Omental fat pad (tissue), 4 donors: ENCODE results near the gene SBK3. TPM values are rescaled to one million over a fixed set of nuclear protein-coding genes. Genes with fewer than 3 reads are reported as not detected.
A peak's percentile ranks its signal among the peaks of the same experiment; 100 is the strongest.
"Not testable (repeated sequence)": the region's sequence is repeated elsewhere in the genome, so short reads cannot be mapped to it uniquely, and the experiment has no call there.

Experiments used
- ATAC-seq: fragments of 150-250 bp; one replicate; pipeline ENCODE4 v1.9.1; 2016; ENCODE audit warnings: mild to moderate bottlenecking, moderate library complexity; ENCODE audit not compliant: low FRiP score
- DNase-seq: peaks from one replicate; pipeline ENCODE4 v3.0.0-alpha.2; 2019; ENCODE audit warnings: low spot score
- total RNA-seq, 4 donors: library from RNA; depleted of rRNA; stranded (reverse); fragments of >200 nt; gene quantifications; one replicate each; pipeline ENCODE4 v1.1.0, GENCODE V29; 2016
- TF ChIP-seq, protein P1 (sequence below), 3 donors: fragments of 450-650 bp; IDR thresholded peaks; one replicate each; pipeline ENCODE4 v1.5.1; 2016 to 2017; ENCODE audit warnings: antibody characterized with exemption in 3 of 3, mild to moderate bottlenecking in 3 of 3, moderate library complexity in 2 of 3

Gene SBK3
- total RNA-seq, 4 donors from 2014 or later: 0.36 to 1.5 (median 0.79) TPM; not detected in 1

DNA sequence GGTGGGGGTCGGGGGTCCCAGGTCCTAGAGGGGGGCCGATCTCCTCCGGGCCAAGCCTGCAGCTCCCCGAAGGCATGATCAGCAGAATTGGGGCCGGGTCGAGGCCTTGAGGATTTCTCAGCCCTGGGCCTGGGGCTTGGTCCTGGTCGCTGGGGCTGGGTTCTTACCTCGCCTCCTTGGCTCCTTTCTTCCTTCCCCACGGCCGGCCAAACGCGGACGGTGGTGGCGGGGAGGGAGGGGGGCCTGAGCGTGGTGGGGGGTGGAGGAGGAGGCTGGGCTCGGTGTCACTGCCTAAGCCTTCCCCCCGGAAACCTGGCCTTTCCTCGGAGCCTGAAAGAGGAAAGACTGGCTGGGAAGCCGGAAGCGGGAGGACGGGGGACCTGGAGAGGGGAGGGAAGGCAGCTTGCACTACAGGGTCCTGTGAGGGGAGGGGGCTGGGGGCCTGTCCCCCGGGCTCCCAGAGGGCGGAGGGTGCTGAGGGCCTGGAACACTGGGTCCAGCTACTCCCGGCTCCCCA lies 35.3 kb upstream of the SBK3 start, which contains the start of gene ZNF579:
TSS of gene ZNF579 (minus strand) at position 221 of the 517 bp plus-strand sequence. CDS start 1,209 bp downstream, outside the sequence.
- TF ChIP-seq, protein P1, sequence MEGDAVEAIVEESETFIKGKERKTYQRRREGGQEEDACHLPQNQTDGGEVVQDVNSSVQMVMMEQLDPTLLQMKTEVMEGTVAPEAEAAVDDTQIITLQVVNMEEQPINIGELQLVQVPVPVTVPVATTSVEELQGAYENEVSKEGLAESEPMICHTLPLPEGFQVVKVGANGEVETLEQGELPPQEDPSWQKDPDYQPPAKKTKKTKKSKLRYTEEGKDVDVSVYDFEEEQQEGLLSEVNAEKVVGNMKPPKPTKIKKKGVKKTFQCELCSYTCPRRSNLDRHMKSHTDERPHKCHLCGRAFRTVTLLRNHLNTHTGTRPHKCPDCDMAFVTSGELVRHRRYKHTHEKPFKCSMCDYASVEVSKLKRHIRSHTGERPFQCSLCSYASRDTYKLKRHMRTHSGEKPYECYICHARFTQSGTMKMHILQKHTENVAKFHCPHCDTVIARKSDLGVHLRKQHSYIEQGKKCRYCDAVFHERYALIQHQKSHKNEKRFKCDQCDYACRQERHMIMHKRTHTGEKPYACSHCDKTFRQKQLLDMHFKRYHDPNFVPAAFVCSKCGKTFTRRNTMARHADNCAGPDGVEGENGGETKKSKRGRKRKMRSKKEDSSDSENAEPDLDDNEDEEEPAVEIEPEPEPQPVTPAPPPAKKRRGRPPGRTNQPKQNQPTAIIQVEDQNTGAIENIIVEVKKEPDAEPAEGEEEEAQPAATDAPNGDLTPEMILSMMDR (IDR thresholded peaks at IDR 0.05): no peak
- DNase-seq: peak; percentile 56

DNA sequence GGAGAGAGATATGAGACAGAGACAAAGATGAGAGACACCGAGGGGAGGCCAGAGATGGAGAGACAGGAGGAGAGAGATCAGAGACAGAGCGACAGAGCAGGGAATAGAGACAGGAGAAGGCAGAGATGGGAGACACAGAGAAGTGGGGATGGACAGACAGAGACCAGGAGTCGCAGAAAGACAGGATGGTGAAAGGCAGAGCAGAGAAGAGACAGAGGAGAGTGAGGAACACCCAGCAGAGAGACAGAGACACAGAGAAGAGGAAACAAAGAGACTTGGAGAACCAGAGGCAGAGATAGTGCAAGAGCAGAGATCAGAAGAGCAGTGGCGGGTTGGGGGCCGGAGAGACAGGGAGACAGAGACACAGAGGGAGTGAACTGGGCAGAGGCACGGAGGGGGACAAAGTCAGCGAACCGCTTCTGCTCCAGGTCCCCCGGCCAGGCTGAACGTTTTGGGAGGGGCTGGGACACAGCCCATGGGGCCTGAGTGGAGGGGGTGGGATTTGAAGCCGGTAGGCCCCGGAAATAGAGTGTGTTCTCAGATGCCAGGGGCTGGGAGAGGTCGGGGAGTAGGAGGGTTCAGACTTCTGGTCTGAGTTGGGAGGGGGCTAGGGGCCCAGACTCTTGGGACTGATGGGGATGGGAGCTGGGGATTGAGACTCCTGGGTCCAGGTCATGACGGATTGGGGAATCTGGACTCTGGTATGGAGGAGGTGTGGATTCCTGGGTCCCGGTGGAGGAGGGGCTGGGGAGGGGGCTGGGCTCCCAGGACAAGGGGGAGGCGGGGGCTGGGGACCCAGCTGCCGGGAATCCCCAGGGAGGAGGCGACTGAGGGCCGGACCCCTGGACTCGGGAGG lies 34.7 kb upstream of the SBK3 start:
- ATAC-seq (peak; percentile 41), DNase-seq (no peak)

More for the DNA sequence above, 35.3 kb upstream of the SBK3 start, which contains the start of gene ZNF579:
- ATAC-seq: peak; percentile 74

DNA sequence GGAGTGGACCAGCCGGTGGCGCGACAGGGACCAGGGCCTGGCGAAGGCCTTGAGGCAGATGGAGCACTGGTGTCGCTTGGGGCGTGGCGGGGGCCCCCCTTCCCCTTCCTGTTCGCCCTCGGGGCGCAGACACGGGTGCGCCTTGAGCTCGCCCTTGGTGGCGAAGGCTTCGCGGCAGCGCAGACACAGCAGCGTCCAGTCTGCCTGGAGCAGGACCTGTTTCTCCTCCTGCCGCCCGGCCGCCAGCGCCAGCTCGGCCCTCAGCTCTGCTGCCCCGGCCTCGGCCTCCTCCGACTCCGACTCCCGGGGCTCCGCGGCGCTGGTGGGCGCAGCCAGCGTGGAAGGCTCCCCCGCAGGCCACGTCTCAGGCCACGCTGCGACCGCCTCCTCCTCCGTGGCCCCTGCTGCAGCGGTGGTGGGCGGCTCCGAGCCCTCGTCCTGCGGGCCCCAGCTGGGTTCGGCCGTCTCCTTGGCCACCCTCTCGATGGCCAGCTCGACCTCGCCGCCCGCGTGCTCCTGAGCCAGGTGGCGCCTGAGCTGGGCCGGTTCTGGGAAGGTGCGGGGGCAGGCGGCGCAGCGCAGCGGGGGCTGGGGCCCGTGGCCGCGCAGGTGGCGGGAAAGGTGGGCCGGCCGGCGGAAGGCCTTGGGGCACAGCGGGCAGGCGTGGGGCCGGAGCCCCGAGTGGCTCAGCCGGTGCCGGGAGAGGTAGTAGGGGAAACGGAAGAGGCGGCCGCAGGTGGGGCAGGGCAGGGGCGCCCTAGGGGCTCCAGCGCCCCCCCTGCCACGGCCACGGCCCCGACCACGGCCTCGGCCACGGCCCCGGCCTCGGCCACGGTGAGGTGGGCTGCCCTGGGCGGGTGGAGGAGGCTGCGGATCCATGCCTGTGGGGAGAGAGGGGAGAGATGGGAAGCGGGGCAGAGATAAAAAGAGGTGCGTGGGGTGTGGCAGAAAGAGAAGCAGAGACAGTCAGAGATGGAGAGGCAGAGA lies 33.7 kb upstream of the SBK3 start:
- no peak for ATAC-seq
- TF ChIP-seq, protein P1 (IDR thresholded peaks at IDR 0.05): no peak
- no peak for DNase-seq

More for the DNA sequence above, 34.7 kb upstream of the SBK3 start:
- TF ChIP-seq, protein P1 (IDR thresholded peaks at IDR 0.05): no peak

DNA sequence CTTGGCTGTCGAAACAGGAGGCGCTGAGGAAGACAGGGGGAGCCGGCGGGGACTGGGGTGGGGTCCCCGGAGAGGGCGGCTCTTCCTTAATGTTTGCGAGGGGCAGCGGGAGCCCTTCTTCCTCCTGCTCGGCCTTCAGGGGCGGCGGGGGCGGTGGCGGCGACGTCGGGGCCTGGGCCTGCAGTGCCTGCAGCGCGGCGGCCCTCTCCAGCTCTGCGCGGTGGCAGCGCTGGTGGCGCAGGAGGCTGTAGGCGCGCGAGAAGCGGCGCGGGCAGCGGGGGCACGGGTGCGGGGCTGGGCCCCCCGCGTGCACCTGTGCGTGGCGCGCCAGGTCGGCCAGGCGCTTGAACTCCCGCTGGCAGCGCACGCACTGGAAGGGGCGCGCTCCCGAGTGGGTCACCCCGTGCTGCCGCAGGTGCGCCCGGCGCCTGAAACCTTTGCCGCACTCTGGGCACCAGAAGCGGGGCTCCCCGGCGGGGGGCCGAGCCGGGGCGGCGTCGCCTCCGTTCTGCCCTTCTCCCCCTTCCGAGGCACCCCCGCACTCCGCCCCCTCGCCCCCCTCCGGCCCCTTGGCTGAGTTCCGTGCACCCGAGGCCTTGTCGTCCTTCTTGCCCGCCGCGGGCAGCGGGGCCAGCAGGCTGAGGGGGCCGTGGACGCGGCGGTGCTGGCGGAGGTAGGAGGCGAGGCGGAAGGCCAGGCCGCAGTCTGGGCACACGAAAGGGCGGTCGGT lies 32.9 kb upstream of the SBK3 start:
- DNase-seq (no peak), ATAC-seq (no peak)
- TF ChIP-seq, protein P1 (IDR thresholded peaks at IDR 0.05): no peak

DNA sequence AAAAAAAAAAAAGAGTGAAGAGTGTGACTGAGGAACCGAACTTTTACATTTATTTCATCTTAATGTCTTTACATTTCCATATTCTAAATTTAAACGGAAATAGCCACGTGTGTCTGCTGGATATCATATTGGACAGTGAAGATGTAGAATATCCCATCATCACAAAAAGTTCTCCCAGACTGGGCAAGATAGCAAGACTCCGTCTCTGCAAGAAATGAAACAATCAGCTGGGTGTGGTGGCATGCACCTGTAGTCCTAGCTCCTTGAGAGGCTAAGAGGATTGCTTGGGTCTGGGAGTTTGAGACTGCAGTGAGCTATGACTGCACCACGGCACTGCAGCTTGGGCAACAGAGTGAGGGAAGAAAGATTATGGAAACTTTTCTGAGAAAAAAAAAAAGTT lies 31.4 kb upstream of the SBK3 start:
- TF ChIP-seq, protein P1 (IDR thresholded peaks at IDR 0.05): no peak
- ATAC-seq (no peak), DNase-seq (no peak)

DNA sequence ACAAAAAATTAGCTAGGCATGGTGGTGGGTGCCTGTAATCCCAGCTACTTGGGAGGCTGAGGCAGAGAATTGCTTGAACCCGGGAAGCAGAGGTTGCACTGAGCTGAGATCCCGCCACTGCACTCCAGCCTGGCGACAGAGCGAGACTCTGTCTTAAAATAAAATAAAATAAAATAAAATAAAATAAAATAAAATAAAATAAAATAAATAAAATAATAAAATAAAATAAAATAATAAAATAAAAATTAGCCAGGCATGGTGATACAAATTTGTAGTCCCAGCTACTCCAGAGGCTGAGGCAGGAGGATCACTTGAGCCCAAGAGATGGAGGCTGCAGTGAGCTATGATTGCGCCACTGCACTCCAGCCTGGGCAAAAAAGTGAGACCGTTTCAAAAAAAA lies 28.6 kb upstream of the SBK3 start:
- not testable (repeated sequence) for ATAC-seq, DNase-seq

DNA sequence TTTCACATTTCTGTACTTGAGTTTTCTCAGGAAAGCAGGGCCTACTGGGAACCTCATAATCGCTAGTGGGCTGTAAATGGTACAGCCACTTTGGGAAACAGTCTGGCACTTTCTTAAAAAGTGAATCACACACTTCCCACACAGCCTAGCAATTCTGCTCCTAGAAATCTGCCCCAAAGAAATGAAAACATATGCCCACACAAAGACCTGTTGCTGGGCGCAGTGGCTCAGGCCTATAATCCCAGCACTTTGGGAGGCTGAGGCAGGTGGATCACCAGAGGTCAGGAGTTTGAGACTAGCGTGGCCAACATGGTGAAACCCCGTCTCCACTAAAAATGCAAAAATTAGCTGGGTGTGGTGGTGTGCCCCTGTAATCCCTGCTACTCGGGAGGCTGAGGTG lies 24.1 kb upstream of the SBK3 start:
- not testable (repeated sequence) for DNase-seq, ATAC-seq
